GM21619 (cell line): ENCODE data around the gene INSR.
"Not testable (repeated sequence)": the region's sequence is repeated elsewhere in the genome, so short reads cannot be mapped to it uniquely, and the experiment has no call there.

Experiments
- ATAC-seq: cut with Tn5 transposase; IDR thresholded peaks from one replicate; pipeline ENCODE4 v1.9.1; 2021; ENCODE audit not compliant: unreplicated experiment

INSR gene

GRCh38 chr19:7224995-7225394, 69.2 kb downstream of the INSR start:
- ATAC-seq: no peak

- ATAC-seq: no peak
These were observed 70.0 kb downstream of the INSR start for GRCh38 chr19:7224209-7224686.

- no peak for ATAC-seq
These were observed 70.8 kb downstream of the INSR start for GRCh38 chr19:7223429-7223828.

- ATAC-seq: no peak
These were observed 75.2 kb downstream of the INSR start for GRCh38 chr19:7219056-7219455.

GRCh38 chr19:7217861-7218260, 76.4 kb downstream of the INSR start:
- no peak for ATAC-seq

- no peak for ATAC-seq
These were observed 77.8 kb downstream of the INSR start for GRCh38 chr19:7216373-7216902.

GRCh38 chr19:7215176-7215575, 79.0 kb downstream of the INSR start:
- ATAC-seq: no peak

- ATAC-seq: no peak
These were observed 79.7 kb downstream of the INSR start for GRCh38 chr19:7214324-7215089.

GRCh38 chr19:7213628-7214323, 80.4 kb downstream of the INSR start:
- no peak for ATAC-seq

- no peak for ATAC-seq
These were observed 82.8 kb downstream of the INSR start for GRCh38 chr19:7211191-7211951.

- no peak for ATAC-seq
These were observed 83.9 kb downstream of the INSR start for GRCh38 chr19:7210359-7210758.

- not testable (repeated sequence) for ATAC-seq
These were observed 84.5 kb downstream of the INSR start for GRCh38 chr19:7209597-7210325.

- ATAC-seq: not testable (repeated sequence)
These were observed 85.2 kb downstream of the INSR start for GRCh38 chr19:7209036-7209435.

GRCh38 chr19:7203332-7203731, 90.9 kb downstream of the INSR start:
- ATAC-seq: no peak

GRCh38 chr19:7202888-7203287, 91.3 kb downstream of the INSR start:
- ATAC-seq: no peak

GRCh38 chr19:7200736-7201135, 93.5 kb downstream of the INSR start:
- no peak for ATAC-seq

- no peak for ATAC-seq
These were observed 94.3 kb downstream of the INSR start for GRCh38 chr19:7199613-7200533.

GRCh38 chr19:7197760-7198696, 96.2 kb downstream of the INSR start:
- peak; percentile 68 for ATAC-seq
